H1 (cell line): Measurements from ENCODE around the gene GRIK4. TPM values are rescaled to one million over a fixed set of nuclear protein-coding genes. Genes with fewer than 3 reads are reported as not detected.

Source experiments
- ATF3 ChIP-seq: IDR thresholded peaks from 2 replicates; pipeline ENCODE4 v1.6.1; 2011; ENCODE audit warnings: low read depth, mild to moderate bottlenecking, low read length; ENCODE audit not compliant: insufficient read depth
- BACH1 ChIP-seq: IDR thresholded peaks from 2 replicates; pipeline ENCODE4 v1.6.1; 2012; ENCODE audit warnings: low read length, improper control_type of control experiment
- CBX5 ChIP-seq: fragments of 300-800, 300-1000 bp; sonication (generic); IDR thresholded peaks from 2 replicates; pipeline ENCODE4 v1.7.1; 2016; ENCODE audit warnings: antibody characterized with exemption, low read length, low read depth
- CHD2 ChIP-seq: IDR thresholded peaks from 2 replicates; pipeline ENCODE4 v1.6.1; 2012; ENCODE audit warnings: low read length, improper control_type of control experiment
- CTCF ChIP-seq, 3 experiments: IDR thresholded peaks; 1 replicate in 2 of 3; 2 replicates in 1 of 3; pipeline versions ENCODE4 v1.5.1 to v1.6.1; 2011; ENCODE audit warnings: low read length in 3 of 3, mild to moderate bottlenecking in 3 of 3, inconsistent platforms in 2 of 3, low read depth in 1 of 3, moderate library complexity in 1 of 3; ENCODE audit not compliant: insufficient read depth in 1 of 3; ENCODE audit errors: control extremely low read depth in 1 of 3
- E2F6 ChIP-seq: IDR thresholded peaks from 2 replicates; pipeline ENCODE4 v1.6.1; 2012; ENCODE audit warnings: inconsistent platforms
- EP300 ChIP-seq, 2 experiments: IDR thresholded peaks; 1 replicate in 1 of 2; 2 replicates in 1 of 2; pipeline ENCODE4 v1.6.1; 2011 to 2012; ENCODE audit warnings: low read depth in 2 of 2, low read length in 2 of 2, mild to moderate bottlenecking in 2 of 2, borderline replicate concordance in 1 of 2, inconsistent platforms in 1 of 2, moderate library complexity in 1 of 2
- GABPA ChIP-seq: IDR thresholded peaks from 2 replicates; pipeline ENCODE4 v1.6.1; 2011; ENCODE audit warnings: mild to moderate bottlenecking, low read length, moderate library complexity, borderline replicate concordance; ENCODE audit not compliant: insufficient read depth
- JUN ChIP-seq: IDR thresholded peaks from 2 replicates; pipeline ENCODE4 v1.6.1; 2011; ENCODE audit warnings: low read depth, mild to moderate bottlenecking, improper control_type of control experiment, low read length
- KDM4A ChIP-seq: IDR thresholded peaks from one replicate; pipeline ENCODE4 v1.7.1; 2012; ENCODE audit warnings: low read depth, mild to moderate bottlenecking, moderate library complexity, low read length, inconsistent platforms; ENCODE audit not compliant: severe bottlenecking
- KDM5A ChIP-seq: fragments of 200-600 bp; IDR thresholded peaks from 2 replicates; pipeline ENCODE4 v1.7.1; 2012; ENCODE audit warnings: mild to moderate bottlenecking, low read length, inconsistent platforms, mixed read lengths
- NRF1 ChIP-seq: IDR thresholded peaks from 2 replicates; pipeline ENCODE4 v1.6.1; 2011; ENCODE audit warnings: mild to moderate bottlenecking, low read depth, low read length, improper control_type of control experiment
- PHF8 ChIP-seq: fragments of 200-600 bp; sonication (generic); conservative IDR thresholded peaks from 2 replicates; pipeline ENCODE4 v1.7.1; 2012; ENCODE audit warnings: low read depth, mild to moderate bottlenecking, inconsistent platforms, low read length, moderate library complexity
- RFX5 ChIP-seq: IDR thresholded peaks from 2 replicates; pipeline ENCODE4 v1.6.1; 2011; ENCODE audit warnings: low read depth, low read length, improper control_type of control experiment, borderline replicate concordance
- SIRT6 ChIP-seq: IDR thresholded peaks from one replicate; pipeline ENCODE4 v1.7.1; 2012; ENCODE audit warnings: low read length, inconsistent platforms
- TAF7 ChIP-seq: optimal IDR thresholded peaks from 2 replicates; pipeline ENCODE3; 2011; ENCODE audit warnings: low read depth, mild to moderate bottlenecking, inconsistent platforms, low read length, moderate library complexity, borderline replicate concordance
- TCF12 ChIP-seq: IDR thresholded peaks from 2 replicates; pipeline ENCODE4 v1.6.1; 2011; ENCODE audit warnings: low read depth, mild to moderate bottlenecking, low read length
- TEAD4 ChIP-seq: IDR thresholded peaks from 2 replicates; pipeline ENCODE4 v1.6.1; 2012; ENCODE audit warnings: low read depth, low read length, inconsistent platforms, mixed read lengths
- YY1 ChIP-seq: IDR thresholded peaks from 2 replicates; pipeline ENCODE4 v1.6.1; 2011; ENCODE audit warnings: low read depth, mild to moderate bottlenecking, low read length
- polyA plus RNA-seq, 7 experiments: library from polyadenylated mRNA; depleted of rRNA in 3 of 7; stranded (reverse) in 5 of 7; unstranded in 2 of 7; fragments of >200 nt in 5 of 7; fragments of 200-250 nt in 2 of 7; gene quantifications; 1 replicate in 5 of 7; 2 replicates in 1 of 7; 4 replicates in 1 of 7; pipeline versions ENCODE4 v1.2.1 to v1.2.3, GENCODE V29; 2011 to 2013; ENCODE audit warnings: missing spikeins in 2 of 7, mixed read lengths in 2 of 7
- total RNA-seq: library from RNA; stranded (reverse); fragmentation: NEBNext Ultra II Directional; extraction: Animal tissue kit (Norgen Biotek cat#: 25700); gene quantifications from 2 replicates; pipeline ENCODE4 v1.2.1, GENCODE V29; 2021

The GRIK4 gene
- total and polyA plus RNA-seq, 2 of the 8 experiments (the other 6 are each of a cell fraction or from before 2014, with no cell fraction given), result 1.2 to 2.9 TPM

GRCh38 chr11:120952461-120953434 lies 441.2 kb downstream of the GRIK4 start (continued):
- TF ChIP-seq CTCF (IDR thresholded peaks at IDR 0.05; ENCODE audit: control extremely low read depth in 1 of 3, insufficient read depth in 1 of 3, low read depth in 1 of 3, low read length in 3 of 3), result peak; percentile 84 to 94 (median 93)
- TF ChIP-seq EP300 (IDR thresholded peaks at IDR 0.05; ENCODE audit: borderline replicate concordance in 1 of 2, low read depth in 2 of 2, low read length in 2 of 2), result 0 out of 3 replicates have a peak, but pooled peaks of 1 of the 2 experiments have one; percentile 27
- no peak for TF ChIP-seq TEAD4
- no peak for TF ChIP-seq GABPA
- no peak for TF ChIP-seq BACH1
- TF ChIP-seq NRF1, result no peak
- peak; percentile 31 for TF ChIP-seq TAF7
- no peak for TF ChIP-seq KDM5A
- TF ChIP-seq TCF12, result peak; percentile 59; the same call in 1 of the 2 replicates
- TF ChIP-seq PHF8, result no peak
- TF ChIP-seq YY1, result peak; percentile 65; the same call in 1 of the 2 replicates
- no peak for TF ChIP-seq CBX5
- no peak for TF ChIP-seq RFX5
- no peak for TF ChIP-seq E2F6
- TF ChIP-seq KDM4A, result no peak
- no peak for TF ChIP-seq JUN
- no peak for TF ChIP-seq SIRT6
- peak; percentile 56; the same call in 1 of the 2 replicates for TF ChIP-seq CHD2
- no peak for TF ChIP-seq ATF3
